ENCODE results near the gene OSGIN1. TPM values are rescaled to one million over a fixed set of nuclear protein-coding genes. Genes with fewer than 3 reads are reported as not detected.

Gene OSGIN1
- total RNA-seq, 1 donor from 2014 or later, result not detected

GRCh38 chr16:83943516-83944050 lies 9.5 kb upstream of the OSGIN1 start:
- H3K36me3 Mint-ChIP-seq (ENCODE audit: unreplicated experiment), result no peaks in the 10 kb centered on the region
- peaks cover 13% of the 10 kb centered on the region for H3K27me3 Mint-ChIP-seq (ENCODE audit: unreplicated experiment)
- no peak for DNase-seq
- H3K4me3 Mint-ChIP-seq (ENCODE audit: unreplicated experiment), result no peak overlapping the region
- H3K4me1 Mint-ChIP-seq (ENCODE audit: low read depth, unreplicated experiment), result peaks cover 19% of the 10 kb centered on the region
- no peak for TF ChIP-seq CTCF (IDR thresholded peaks at IDR 0.05; ENCODE audit: partially characterized antibody, unreplicated experiment)
- no peak overlapping the region for H3K27ac Mint-ChIP-seq (ENCODE audit: unreplicated experiment)
- peaks cover 8% of the 10 kb centered on the region for H3K9me3 Mint-ChIP-seq (ENCODE audit: unreplicated experiment)

GRCh38 chr16:83945587-83945986 lies 7.5 kb upstream of the OSGIN1 start:
- Mint-ChIP-seq H3K36me3 (ENCODE audit: unreplicated experiment) (no peaks in the 10 kb centered on the region), H3K4me3 (ENCODE audit: unreplicated experiment) (no peak overlapping the region), H3K9me3 (ENCODE audit: unreplicated experiment) (peaks cover 5% of the 10 kb centered on the region), H3K4me1 (ENCODE audit: low read depth, unreplicated experiment) (peaks cover 9% of the 10 kb centered on the region), H3K27ac (ENCODE audit: unreplicated experiment) (no peak overlapping the region), H3K27me3 (ENCODE audit: unreplicated experiment) (peaks cover 9% of the 10 kb centered on the region)
- no peak for DNase-seq
- no peak for TF ChIP-seq CTCF (IDR thresholded peaks at IDR 0.05; ENCODE audit: partially characterized antibody, unreplicated experiment)

GRCh38 chr16:83946154-83946780 lies 6.8 kb upstream of the OSGIN1 start:
- TF ChIP-seq CTCF (IDR thresholded peaks at IDR 0.05; ENCODE audit: partially characterized antibody, unreplicated experiment), result no peak
- DNase-seq, result no peak
- Mint-ChIP-seq H3K9me3 (ENCODE audit: unreplicated experiment) (peaks cover 8% of the 10 kb centered on the region), H3K4me1 (ENCODE audit: low read depth, unreplicated experiment) (peaks cover 5% of the 10 kb centered on the region), H3K4me3 (ENCODE audit: unreplicated experiment) (no peak overlapping the region), H3K36me3 (ENCODE audit: unreplicated experiment) (peaks cover 3% of the 10 kb centered on the region), H3K27me3 (ENCODE audit: unreplicated experiment) (peaks cover 7% of the 10 kb centered on the region), H3K27ac (ENCODE audit: unreplicated experiment) (no peak overlapping the region)

GRCh38 chr16:83946781-83947566 lies 6.1 kb upstream of the OSGIN1 start:
- Mint-ChIP-seq H3K4me1 (ENCODE audit: low read depth, unreplicated experiment) (peaks cover 5% of the 10 kb centered on the region), H3K4me3 (ENCODE audit: unreplicated experiment) (no peak overlapping the region), H3K9me3 (ENCODE audit: unreplicated experiment) (peaks cover 7% of the 10 kb centered on the region), H3K27ac (ENCODE audit: unreplicated experiment) (no peak overlapping the region), H3K27me3 (ENCODE audit: unreplicated experiment) (peaks cover 7% of the 10 kb centered on the region), H3K36me3 (ENCODE audit: unreplicated experiment) (peaks cover 4% of the 10 kb centered on the region)
- no peak for TF ChIP-seq CTCF (IDR thresholded peaks at IDR 0.05; ENCODE audit: partially characterized antibody, unreplicated experiment)
- no peak for DNase-seq

Data from glutamatergic neuron (in vitro differentiated cells).